Lower lobe of right lung (tissue), 2 donors: ENCODE measurements around the gene CAMK2D. TPM values are rescaled to one million over a fixed set of nuclear protein-coding genes. Genes with fewer than 3 reads are reported as not detected.

Source experiments
- ATAC-seq, 2 donors: fragments of 200-7000 bp; cut with Tn5 transposase; one replicate each; pipeline ENCODE4 v1.9.1; 2020 to 2022; ENCODE audit warnings: mild to moderate bottlenecking in 2 of 2, moderate library complexity in 2 of 2
- DNase-seq: peaks from one replicate; pipeline ENCODE4 v3.0.0-alpha.2; 2020
- H3K27ac ChIP-seq: fragments of 200-600 bp; one replicate; pipeline ENCODE4 v1.8.0; 2022
- H3K27me3 ChIP-seq: fragments of 200-600 bp; one replicate; pipeline ENCODE4 v1.8.0; 2022; ENCODE audit warnings: low read depth
- H3K36me3 ChIP-seq: fragments of 200-600 bp; one replicate; pipeline ENCODE4 v1.8.0; 2022; ENCODE audit warnings: mild to moderate bottlenecking
- H3K4me1 ChIP-seq: fragments of 200-600 bp; one replicate; pipeline ENCODE4 v1.8.0; 2022
- H3K4me3 ChIP-seq: fragments of 200-600 bp; one replicate; pipeline ENCODE4 v1.8.0; 2022; ENCODE audit warnings: mild to moderate bottlenecking
- H3K9me3 ChIP-seq: fragments of 200-600 bp; one replicate; pipeline ENCODE4 v1.8.0; 2022
- CTCF ChIP-seq: fragments of 200-600 bp; IDR thresholded peaks from one replicate; pipeline ENCODE4 v1.8.0; 2022; ENCODE audit warnings: antibody characterized with exemption, mild to moderate bottlenecking
- intact Hi-C: fragments of 100-400 bp; cut with DNase I; formaldehyde crosslinking; loops from one replicate; pipeline ENCODE4 v1.11.0; 2022
- total RNA-seq: library from RNA; stranded (reverse); fragmentation: NEBNext Ultra II Directional; extraction: Animal tissue kit (Norgen Biotek cat#: 25700); gene quantifications from one replicate; pipeline ENCODE4 v1.2.1, GENCODE V29; 2021
- donor health status: DM: no; HTN: yes; CAD: no; lungs with severe emphysema.

The CAMK2D gene
- total RNA-seq, 1 donor from 2014 or later: 40.7 TPM

- Histone ChIP-seq H3K9me3 (no peaks in the 10 kb centered on the region), H3K27me3 (no peaks in the 10 kb centered on the region), H3K36me3 (no peaks in the 10 kb centered on the region), H3K27ac (peak overlapping the region; percentile 96), H3K4me1 (peaks cover 40% of the 10 kb centered on the region), H3K4me3 (peak overlapping the region; percentile 81)
- ATAC-seq (peak; percentile 13 to 47), DNase-seq (peak; percentile 56)
- intact Hi-C loops: loop anchor here (5.0 kb wide), 1 partner anchor 213 kb away; no protein-coding TSS in a partner anchor
- no peak for TF ChIP-seq CTCF
Observed at GRCh38 chr4:113760094-113760794, 1.3 kb downstream of the CAMK2D start.

GRCh38 chr4:113759696-113760093 is 1.8 kb downstream of the CAMK2D start:
- Histone ChIP-seq H3K27ac (peak overlapping the region; percentile 96), H3K9me3 (no peaks in the 10 kb centered on the region), H3K4me1 (peaks cover 40% of the 10 kb centered on the region), H3K27me3 (no peaks in the 10 kb centered on the region), H3K36me3 (no peaks in the 10 kb centered on the region), H3K4me3 (peak overlapping the region; percentile 81)
- DNase-seq (no peak), ATAC-seq (no peak)
- intact Hi-C loops: loop anchor here (5.0 kb wide), 1 partner anchor 212 kb away; no protein-coding TSS in a partner anchor
- TF ChIP-seq CTCF: no peak

GRCh38 chr4:113758372-113758771 is 3.2 kb downstream of the CAMK2D start:
- no peak for TF ChIP-seq CTCF
- DNase-seq (no peak), ATAC-seq (no peak)
- H3K27ac ChIP-seq: no peak overlapping the region
- H3K36me3 ChIP-seq: no peaks in the 10 kb centered on the region
- H3K27me3 ChIP-seq: no peaks in the 10 kb centered on the region
- intact Hi-C loops: no loop called here
- H3K9me3 ChIP-seq: no peaks in the 10 kb centered on the region
- no peak overlapping the region for H3K4me3 ChIP-seq
- peaks cover 40% of the 10 kb centered on the region for H3K4me1 ChIP-seq

GRCh38 chr4:113757486-113757885 is 4.1 kb downstream of the CAMK2D start:
- Histone ChIP-seq H3K9me3 (no peaks in the 10 kb centered on the region), H3K4me3 (no peak overlapping the region), H3K27ac (no peak overlapping the region), H3K36me3 (no peaks in the 10 kb centered on the region), H3K27me3 (no peaks in the 10 kb centered on the region), H3K4me1 (peaks cover 36% of the 10 kb centered on the region)
- DNase-seq (no peak), ATAC-seq (no peak)
- intact Hi-C loops: no loop called here
- no peak for TF ChIP-seq CTCF

- no peak for TF ChIP-seq CTCF
- ATAC-seq (no peak), DNase-seq (no peak)
- H3K36me3 ChIP-seq: no peaks in the 10 kb centered on the region
- intact Hi-C loops: no loop called here
- H3K4me1 ChIP-seq: peaks cover 36% of the 10 kb centered on the region
- no peak overlapping the region for H3K27ac ChIP-seq
- H3K27me3 ChIP-seq: no peaks in the 10 kb centered on the region
- no peak overlapping the region for H3K4me3 ChIP-seq
- no peaks in the 10 kb centered on the region for H3K9me3 ChIP-seq
Observed at GRCh38 chr4:113756005-113756410, 5.5 kb downstream of the CAMK2D start.
